Activated CD8-positive, alpha-beta T cell treated with anti-CD3 and anti-CD28 coated beads for 36 hours (primary cell): Measurements from ENCODE around the gene CD274. TPM values are rescaled to one million over a fixed set of nuclear protein-coding genes. Genes with fewer than 3 reads are reported as not detected.

Experiments used
- ATAC-seq: fragments of 200-7000 bp; cut with Tn5 transposase; one replicate; pipeline ENCODE4 v1.10.0; 2021; ENCODE audit warnings: mild to moderate bottlenecking, moderate library complexity
- CTCF ChIA-PET: fragments of 350-600 bp; sonication (Branson Sonifier 250); formaldehyde crosslinking; loops from one replicate; lab custom pipeline; 2021; ENCODE audit warnings: antibody characterized with exemption; lab: Charles Lee
- POLR2A ChIA-PET: fragments of 350-600 bp; sonication (Branson Sonifier 250); formaldehyde crosslinking; loops from one replicate; lab custom pipeline; 2021; ENCODE audit warnings: antibody characterized with exemption; lab: Charles Lee
- DNase-seq: peaks from one replicate; pipeline ENCODE4 v3.0.0-alpha.2; 2020
- H3K27ac Mint-ChIP-seq: one replicate; pipeline ENCODE4 v1.8.0; 2021; ENCODE audit warnings: mild to moderate bottlenecking, mixed read lengths
- H3K27me3 Mint-ChIP-seq: one replicate; pipeline ENCODE4 v1.8.0; 2021; ENCODE audit warnings: mixed read lengths
- H3K36me3 Mint-ChIP-seq: one replicate; pipeline ENCODE4 v1.8.0; 2021; ENCODE audit warnings: low read depth, mixed read lengths
- H3K4me1 Mint-ChIP-seq: one replicate; pipeline ENCODE4 v1.8.0; 2021; ENCODE audit warnings: low read depth, mixed read lengths
- H3K4me3 Mint-ChIP-seq: one replicate; pipeline ENCODE4 v1.8.0; 2021; ENCODE audit warnings: mild to moderate bottlenecking, moderate library complexity, mixed read lengths
- H3K9me3 Mint-ChIP-seq: one replicate; pipeline ENCODE4 v1.8.0; 2021; ENCODE audit warnings: mixed read lengths
- intact Hi-C: fragments of 100-400 bp; cut with micrococcal nuclease; formaldehyde crosslinking; loops from one replicate; pipeline ENCODE4 v1.10.0; 2022
- total RNA-seq, 2 experiments: library from RNA; stranded (reverse); gene quantifications; one replicate each; pipeline ENCODE4 v1.2.3, GENCODE V29; 2021
- TF ChIP-seq, protein P1 (sequence below): fragments of 200-600 bp; IDR thresholded peaks from one replicate; pipeline ENCODE4 v1.8.0; 2022; ENCODE audit warnings: antibody characterized with exemption, mild to moderate bottlenecking

CD274 gene
- total RNA-seq, 2 experiments from 2014 or later, result 12.2 to 13.7 TPM

DNA sequence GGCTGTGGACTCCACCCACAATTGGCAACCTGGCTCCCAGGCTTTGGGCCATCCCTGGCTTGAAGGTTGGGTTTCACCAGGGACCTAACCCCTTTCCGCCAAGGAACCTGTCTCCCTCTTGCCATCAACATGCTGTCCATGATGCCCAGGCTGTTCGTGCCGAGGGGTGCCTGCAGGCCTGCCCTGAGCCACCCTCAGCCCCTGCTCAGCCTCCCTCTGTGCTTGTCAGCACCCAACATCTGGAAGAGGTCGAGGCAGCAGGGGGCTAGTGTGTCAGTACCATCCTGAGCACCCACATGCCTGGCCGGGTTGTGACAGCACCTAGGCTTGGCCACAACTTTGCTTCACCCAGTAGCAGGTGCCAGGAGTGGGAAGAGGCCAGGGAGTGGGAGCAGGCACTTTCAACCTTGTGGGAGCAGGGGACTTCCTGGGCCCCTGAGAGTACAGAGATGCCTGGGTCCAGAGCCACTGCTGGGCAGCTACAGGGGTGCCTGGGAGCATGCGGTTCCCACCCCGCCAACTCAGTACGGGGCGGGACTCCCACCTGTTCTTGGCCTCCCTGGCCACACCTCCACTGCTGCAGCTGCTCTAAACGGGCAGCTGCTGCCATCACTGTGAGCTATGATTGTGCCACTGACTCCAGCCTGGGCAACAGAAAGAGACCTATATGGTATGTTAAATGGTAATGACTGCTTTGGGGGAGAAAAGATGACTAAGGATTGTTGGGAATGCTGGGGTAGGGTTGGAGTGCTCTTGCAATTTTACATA is 66.3 kb downstream of the CD274 start:
- ATAC-seq (no peak), DNase-seq (no peak)
- Mint-ChIP-seq H3K36me3 (no peaks in the 10 kb centered on the region), H3K4me1 (peaks cover 35% of the 10 kb centered on the region), H3K27me3 (peaks cover 1% of the 10 kb centered on the region), H3K4me3 (no peak overlapping the region), H3K27ac (no peak overlapping the region), H3K9me3 (no peaks in the 10 kb centered on the region)
- TF ChIP-seq, protein P1, sequence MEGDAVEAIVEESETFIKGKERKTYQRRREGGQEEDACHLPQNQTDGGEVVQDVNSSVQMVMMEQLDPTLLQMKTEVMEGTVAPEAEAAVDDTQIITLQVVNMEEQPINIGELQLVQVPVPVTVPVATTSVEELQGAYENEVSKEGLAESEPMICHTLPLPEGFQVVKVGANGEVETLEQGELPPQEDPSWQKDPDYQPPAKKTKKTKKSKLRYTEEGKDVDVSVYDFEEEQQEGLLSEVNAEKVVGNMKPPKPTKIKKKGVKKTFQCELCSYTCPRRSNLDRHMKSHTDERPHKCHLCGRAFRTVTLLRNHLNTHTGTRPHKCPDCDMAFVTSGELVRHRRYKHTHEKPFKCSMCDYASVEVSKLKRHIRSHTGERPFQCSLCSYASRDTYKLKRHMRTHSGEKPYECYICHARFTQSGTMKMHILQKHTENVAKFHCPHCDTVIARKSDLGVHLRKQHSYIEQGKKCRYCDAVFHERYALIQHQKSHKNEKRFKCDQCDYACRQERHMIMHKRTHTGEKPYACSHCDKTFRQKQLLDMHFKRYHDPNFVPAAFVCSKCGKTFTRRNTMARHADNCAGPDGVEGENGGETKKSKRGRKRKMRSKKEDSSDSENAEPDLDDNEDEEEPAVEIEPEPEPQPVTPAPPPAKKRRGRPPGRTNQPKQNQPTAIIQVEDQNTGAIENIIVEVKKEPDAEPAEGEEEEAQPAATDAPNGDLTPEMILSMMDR, result no peak
- intact Hi-C loops, result loop anchor here (5.0 kb wide), 1 partner anchor 59 kb away; no protein-coding TSS in a partner anchor
- ChIA-PET CTCF (interaction anchor here (2.8 kb wide), 1 partner anchor 73 kb away, joined by 10 read pairs; no protein-coding TSS in a partner anchor), POLR2A (no interaction called here)

DNA sequence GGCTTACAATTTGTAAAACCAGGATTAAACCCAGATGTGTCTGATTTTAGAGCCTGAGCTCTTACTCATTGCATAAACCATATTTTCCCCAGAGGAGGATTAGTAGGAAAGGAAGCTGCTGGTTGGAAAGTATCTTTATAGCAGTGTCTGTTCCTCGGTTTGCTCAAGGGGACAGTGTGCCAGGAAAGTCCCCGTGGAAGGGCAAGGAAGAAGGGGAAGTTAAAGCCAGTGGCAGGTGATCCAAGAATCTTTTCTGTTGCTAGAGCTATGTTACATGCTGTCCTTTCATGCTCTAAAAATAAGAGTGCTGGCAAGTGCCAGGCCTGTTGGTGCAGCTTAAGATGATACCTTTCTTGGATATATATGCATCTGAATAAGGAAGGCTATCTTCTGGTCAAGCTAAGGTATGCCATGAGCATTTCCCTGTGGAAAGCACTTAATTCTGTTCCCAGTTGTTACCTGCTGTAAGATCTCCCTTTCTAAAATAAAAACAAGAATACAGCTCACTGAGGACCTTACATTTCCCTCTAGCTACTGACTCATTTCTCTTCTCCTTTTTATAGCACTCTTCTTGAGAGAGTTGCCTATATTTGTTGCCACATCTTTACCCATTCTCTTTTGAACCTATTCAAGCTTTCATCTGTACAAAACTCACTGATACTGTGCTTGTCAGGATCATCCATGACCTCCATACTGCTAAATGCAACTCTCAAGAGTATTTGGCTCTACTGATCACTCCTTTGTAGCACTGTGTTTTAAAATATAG is 68.0 kb downstream of the CD274 start:
- no peak for DNase-seq
- ChIA-PET POLR2A (interaction anchor here (1.2 to 2.2 kb wide), 2 partner anchors 68 to 290 kb away, joined by 4 to 6 read pairs; partner anchors contain the start of gene CD274), CTCF (interaction anchor here (0.6 to 2.8 kb wide), 5 partner anchors 8 to 83 kb away, joined by 3 to 10 read pairs (median 5); partner anchors contain the start of genes CD274 and PDCD1LG2)
- Mint-ChIP-seq H3K4me3 (no peak overlapping the region), H3K27ac (peak overlapping the region; percentile 36), H3K36me3 (no peaks in the 10 kb centered on the region), H3K9me3 (no peaks in the 10 kb centered on the region), H3K27me3 (peaks cover 1% of the 10 kb centered on the region), H3K4me1 (peaks cover 28% of the 10 kb centered on the region)
- intact Hi-C loops, result loop anchor here (5.0 kb wide), 1 partner anchor 61 kb away; no protein-coding TSS in a partner anchor
- TF ChIP-seq, protein P1, result no peak
- ATAC-seq, result peak; percentile 70

DNA sequence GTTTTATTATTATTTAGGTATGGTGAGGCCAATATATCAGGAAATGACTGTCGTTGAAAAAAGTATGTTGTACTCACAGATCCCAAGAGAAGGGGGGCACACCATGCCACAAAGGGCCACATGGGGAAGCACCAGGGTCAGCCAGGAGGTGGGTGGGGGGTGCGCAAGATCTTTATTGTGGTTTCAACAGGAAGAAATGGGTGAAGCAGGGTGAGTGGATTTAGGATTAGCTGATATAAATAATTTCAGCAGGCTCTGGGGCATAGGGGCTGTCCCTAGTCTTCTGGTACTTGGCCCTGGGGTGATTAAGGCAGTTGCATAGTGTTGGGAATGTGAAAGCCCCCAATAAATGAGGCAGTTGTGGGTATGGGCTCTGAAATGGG is 68.6 kb downstream of the CD274 start:
- Mint-ChIP-seq H3K27me3 (peaks cover 1% of the 10 kb centered on the region), H3K9me3 (no peaks in the 10 kb centered on the region), H3K4me3 (no peak overlapping the region), H3K36me3 (no peaks in the 10 kb centered on the region), H3K27ac (peak overlapping the region; percentile 36), H3K4me1 (peaks cover 28% of the 10 kb centered on the region)
- POLR2A ChIA-PET, result interaction anchor here (2.2 kb wide), 1 partner anchor 69 kb away, joined by 6 read pairs; the partner anchor contains the start of gene CD274
- intact Hi-C loops, result loop anchor here (5.0 kb wide), 1 partner anchor 62 kb away; no protein-coding TSS in a partner anchor
- ATAC-seq, result peak; percentile 83
- CTCF ChIA-PET, result interaction anchor here (1.4 to 2.8 kb wide), 3 partner anchors 8 to 71 kb away, joined by 5 to 10 read pairs (median 5); partner anchors contain the start of genes CD274 and PDCD1LG2
- peak; percentile 77 for DNase-seq
- TF ChIP-seq, protein P1, result no peak

Other genes starting within 250 kb of the CD274 start
- gene INSL4, start 219.1 kb upstream of the CD274 start, total RNA-seq, result not detected
- 1 to 10 TPM; 4.0 to 5.5 TPM for gene RLN2, start 145.8 kb upstream of the CD274 start, total RNA-seq
- 1 to 10 TPM; 1.3 to 2.3 TPM for gene RLN1, start 110.7 kb upstream of the CD274 start, total RNA-seq
- gene PLGRKT, start 12.6 kb upstream of the CD274 start, total RNA-seq, result 10 to 100 TPM; 26.6 to 28.5 TPM
- under 1 TPM; 0.13 to 0.14 TPM for gene PDCD1LG2, start 60.0 kb downstream of the CD274 start, total RNA-seq
- 10 to 100 TPM; 14.4 to 14.6 TPM for gene RIC1, start 178.6 kb downstream of the CD274 start, total RNA-seq